Measurements from ENCODE around the gene FAM161A. TPM values are rescaled to one million over a fixed set of nuclear protein-coding genes. Genes with fewer than 3 reads are reported as not detected.
"Not testable (repeated sequence)": the region's sequence is repeated elsewhere in the genome, so short reads cannot be mapped to it uniquely, and the experiment has no call there.

Gene FAM161A
- total and polyA plus RNA-seq, 5 donors from 2014 or later, result 0.74 to 2.2 (median 1.8) TPM

DNA sequence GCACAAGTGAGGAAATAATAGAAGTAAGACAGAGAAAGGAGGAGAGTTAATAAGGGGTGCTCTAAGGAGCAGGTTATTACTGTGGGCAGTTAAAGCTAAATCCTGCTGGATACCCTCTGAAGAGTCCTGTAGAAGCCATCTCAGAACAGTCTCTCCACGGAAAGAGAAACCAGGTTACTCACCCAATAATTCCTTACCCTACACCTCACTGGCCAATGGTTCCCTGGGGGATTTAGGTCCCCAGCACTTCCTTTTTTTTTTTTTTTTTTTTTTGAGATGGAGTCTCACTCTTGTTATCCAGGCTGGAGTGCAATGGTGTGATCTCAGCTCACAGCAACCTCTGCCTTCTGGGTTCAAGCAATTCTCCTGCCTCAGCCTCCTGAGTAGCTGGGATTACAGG lies 43.7 kb downstream of the FAM161A start:
- not testable (repeated sequence) for H3K27ac ChIP-seq (ENCODE audit: insufficient read depth, low read length, poor library complexity, severe bottlenecking); H3K27ac Mint-ChIP-seq; H3K4me3 ChIP-seq (ENCODE audit: low read depth, low read length); H3K9me3 Mint-ChIP-seq; ATAC-seq (ENCODE audit: low read depth in 2 of 2); DNase-seq; H3K4me1 ChIP-seq (ENCODE audit: control insufficient read depth, insufficient read depth, low read length, poor library complexity, severe bottlenecking); H3K27me3 ChIP-seq (ENCODE audit: control insufficient read depth, insufficient read depth, low read length); H3K36me3 Mint-ChIP-seq; H3K36me3 ChIP-seq (ENCODE audit: control insufficient read depth, insufficient read depth, low read length); H3K4me3 Mint-ChIP-seq; H3K9me3 ChIP-seq (ENCODE audit: control insufficient read depth in 2 of 2, low read length in 2 of 2)
- H3K27me3 Mint-ChIP-seq, result peaks cover 10% of the 10 kb centered on the region
- peaks cover 4 to 13% (median 8%) of the 10 kb centered on the region in 4 donors for H3K4me1 Mint-ChIP-seq

DNA sequence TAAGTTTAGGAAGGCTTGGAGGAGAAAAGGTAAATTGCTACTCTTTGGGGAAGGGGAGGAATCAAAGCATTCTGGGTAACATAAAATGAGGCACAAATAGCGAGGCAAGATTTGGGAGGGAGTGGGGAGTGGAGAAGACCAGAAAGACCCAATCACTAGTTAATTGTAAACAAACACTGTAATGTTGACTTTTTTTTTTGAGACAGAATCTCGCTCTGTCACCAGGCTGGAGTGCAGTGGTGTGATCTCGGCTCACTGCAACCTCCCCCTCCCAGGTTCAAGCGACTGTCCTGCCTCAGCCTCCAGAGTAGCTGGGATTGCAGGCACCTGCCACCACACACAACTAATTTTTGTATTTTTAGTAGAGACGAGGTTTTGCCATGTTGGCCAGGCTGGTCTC lies 45.2 kb downstream of the FAM161A start:
- H3K4me3 ChIP-seq (ENCODE audit: low read depth, low read length); H3K27me3 ChIP-seq (ENCODE audit: control insufficient read depth, insufficient read depth, low read length); H3K36me3 ChIP-seq (ENCODE audit: control insufficient read depth, insufficient read depth, low read length); H3K4me3 Mint-ChIP-seq; DNase-seq; H3K9me3 Mint-ChIP-seq; H3K27ac Mint-ChIP-seq; H3K36me3 Mint-ChIP-seq; H3K9me3 ChIP-seq (ENCODE audit: control insufficient read depth in 2 of 2, low read length in 2 of 2); H3K27ac ChIP-seq (ENCODE audit: insufficient read depth, low read length, poor library complexity, severe bottlenecking); ATAC-seq (ENCODE audit: low read depth in 2 of 2); H3K4me1 ChIP-seq (ENCODE audit: control insufficient read depth, insufficient read depth, low read length, poor library complexity, severe bottlenecking): not testable (repeated sequence)
- H3K27me3 Mint-ChIP-seq, result peaks cover 13% of the 10 kb centered on the region
- peaks cover 4 to 13% (median 8%) of the 10 kb centered on the region in 4 donors for H3K4me1 Mint-ChIP-seq

DNA sequence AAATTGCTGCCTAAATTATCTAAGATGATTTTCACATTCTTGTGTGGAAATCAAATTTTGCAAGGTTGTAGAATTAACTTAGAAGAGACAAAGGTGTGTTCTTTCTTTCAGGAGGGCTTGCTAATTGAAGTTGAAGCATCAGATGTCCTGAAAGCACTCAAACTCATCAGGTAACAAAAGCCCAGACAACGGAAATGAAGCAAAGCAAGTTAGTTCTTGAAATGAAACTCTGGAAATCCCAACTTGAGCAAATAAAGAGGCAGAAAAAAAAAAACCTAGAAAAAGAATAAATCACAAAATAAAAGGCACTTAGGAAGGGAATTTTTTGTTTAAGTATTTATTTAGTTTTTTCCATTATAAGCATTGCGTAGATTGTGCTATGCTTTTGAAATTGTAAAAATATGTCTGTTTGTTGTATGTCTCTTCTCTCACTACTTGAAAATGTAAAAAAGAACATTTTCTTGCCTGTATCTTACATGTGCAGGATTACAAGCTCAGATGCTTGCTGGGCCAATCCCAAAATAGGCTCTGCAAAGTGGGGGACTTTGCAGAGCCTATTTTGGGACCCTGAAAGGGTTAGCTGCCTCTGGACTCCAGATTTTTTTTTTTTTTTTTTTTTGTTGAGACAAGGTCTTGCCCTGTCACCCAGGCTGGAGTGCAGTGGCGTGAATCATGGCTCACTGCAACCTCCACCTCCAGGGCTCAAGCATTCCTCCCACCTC lies 46.7 kb downstream of the FAM161A start:
- no peak overlapping the region for H3K4me3 Mint-ChIP-seq
- Histone ChIP-seq H3K36me3 (ENCODE audit: control insufficient read depth, insufficient read depth, low read length) (no peaks in the 10 kb centered on the region), H3K4me3 (ENCODE audit: low read depth, low read length) (no peak overlapping the region), H3K4me1 (ENCODE audit: control insufficient read depth, insufficient read depth, low read length, poor library complexity, severe bottlenecking) (no peaks in the 10 kb centered on the region), H3K27ac (ENCODE audit: insufficient read depth, low read length, poor library complexity, severe bottlenecking) (no peak overlapping the region), H3K9me3 (ENCODE audit: control insufficient read depth in 2 of 2, low read length in 2 of 2) (no peaks in the 10 kb centered on the region), H3K27me3 (ENCODE audit: control insufficient read depth, insufficient read depth, low read length) (no peaks in the 10 kb centered on the region)
- peak overlapping the region in 1 of 3 donors; percentile 13 for H3K27ac Mint-ChIP-seq
- no peak for ATAC-seq (ENCODE audit: low read depth in 2 of 2)
- DNase-seq, result peak in 1 of 3 donors; percentile 28
- H3K27me3 Mint-ChIP-seq, result peaks cover 13% of the 10 kb centered on the region
- H3K9me3 Mint-ChIP-seq, result peaks cover 0 to 2% (median 0%) of the 10 kb centered on the region in 7 donors
- peaks cover 4 to 13% (median 8%) of the 10 kb centered on the region in 4 donors for H3K4me1 Mint-ChIP-seq
- no peaks in the 10 kb centered on the region for H3K36me3 Mint-ChIP-seq

DNA sequence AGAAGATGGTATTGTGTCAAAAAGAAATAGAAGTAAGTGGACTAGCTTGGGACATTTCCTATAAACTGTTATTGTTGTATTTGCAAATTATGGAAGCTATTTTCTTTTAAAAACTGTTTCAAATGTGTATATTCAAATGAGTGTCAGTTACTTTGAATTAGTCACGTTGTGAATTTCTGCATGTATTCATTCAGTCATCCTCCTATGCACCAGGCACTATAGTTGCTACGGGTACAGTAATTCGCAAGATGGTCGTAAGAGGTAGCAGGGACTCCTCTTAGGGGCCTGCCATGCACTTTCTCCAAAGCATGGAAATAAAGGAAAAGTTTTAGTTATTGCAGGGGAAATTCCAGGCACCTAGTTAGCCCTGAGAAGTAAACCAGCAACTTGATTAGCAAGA lies 51.3 kb downstream of the FAM161A start:
- Histone ChIP-seq H3K27ac (ENCODE audit: insufficient read depth, low read length, poor library complexity, severe bottlenecking) (no peak overlapping the region), H3K4me1 (ENCODE audit: control insufficient read depth, insufficient read depth, low read length, poor library complexity, severe bottlenecking) (no peaks in the 10 kb centered on the region), H3K36me3 (ENCODE audit: control insufficient read depth, insufficient read depth, low read length) (no peaks in the 10 kb centered on the region), H3K9me3 (ENCODE audit: control insufficient read depth in 2 of 2, low read length in 2 of 2) (no peaks in the 10 kb centered on the region), H3K27me3 (ENCODE audit: control insufficient read depth, insufficient read depth, low read length) (no peaks in the 10 kb centered on the region), H3K4me3 (ENCODE audit: low read depth, low read length) (no peak overlapping the region)
- DNase-seq (no peak), ATAC-seq (ENCODE audit: low read depth in 2 of 2) (no peak)
- no peaks in the 10 kb centered on the region for H3K36me3 Mint-ChIP-seq
- H3K9me3 Mint-ChIP-seq, result peaks cover 0 to 2% (median 0%) of the 10 kb centered on the region in 7 donors
- H3K4me3 Mint-ChIP-seq, result no peak overlapping the region
- H3K27ac Mint-ChIP-seq, result no peak overlapping the region
- H3K27me3 Mint-ChIP-seq, result peaks cover 20% of the 10 kb centered on the region
- H3K4me1 Mint-ChIP-seq, result peaks cover 4 to 10% (median 5%) of the 10 kb centered on the region in 4 donors

DNA sequence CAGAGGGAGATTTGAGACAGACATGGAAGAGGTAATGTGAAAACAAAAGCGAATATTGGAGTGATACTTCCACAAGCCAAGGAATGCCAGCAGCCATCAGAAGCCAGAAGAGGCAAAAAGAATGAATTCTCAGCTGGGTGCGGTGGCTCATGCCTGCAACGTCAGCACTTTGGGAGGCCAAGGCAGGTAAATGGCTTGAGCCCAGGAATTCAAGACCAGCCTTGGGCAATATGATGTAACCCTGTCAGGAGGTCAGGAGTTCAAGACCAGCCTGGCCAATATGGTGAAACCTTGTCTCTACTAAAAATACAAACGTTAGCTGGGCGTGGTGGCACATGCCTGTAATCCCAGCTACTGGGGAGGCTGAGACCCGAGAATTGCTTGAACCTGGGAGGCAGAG lies 54.8 kb downstream of the FAM161A start:
- ATAC-seq (ENCODE audit: low read depth in 2 of 2) (no peak), DNase-seq (no peak)
- no peaks in the 10 kb centered on the region for H3K9me3 ChIP-seq (ENCODE audit: control insufficient read depth in 2 of 2, low read length in 2 of 2)
- H3K27me3 ChIP-seq (ENCODE audit: control insufficient read depth, insufficient read depth, low read length), result no peaks in the 10 kb centered on the region
- H3K4me3 ChIP-seq (ENCODE audit: low read depth, low read length), result no peak overlapping the region
- Mint-ChIP-seq H3K27ac (peak overlapping the region in 1 of 3 donors; percentile 56), H3K9me3 (peaks cover 0 to 2% (median 0%) of the 10 kb centered on the region in 7 donors), H3K4me1 (no peaks in the 10 kb centered on the region), H3K36me3 (no peaks in the 10 kb centered on the region), H3K4me3 (no peak overlapping the region), H3K27me3 (peaks cover 13% of the 10 kb centered on the region)
- H3K36me3 ChIP-seq (ENCODE audit: control insufficient read depth, insufficient read depth, low read length), result no peaks in the 10 kb centered on the region
- no peak overlapping the region for H3K27ac ChIP-seq (ENCODE audit: insufficient read depth, low read length, poor library complexity, severe bottlenecking)
- H3K4me1 ChIP-seq (ENCODE audit: control insufficient read depth, insufficient read depth, low read length, poor library complexity, severe bottlenecking), result no peaks in the 10 kb centered on the region

DNA sequence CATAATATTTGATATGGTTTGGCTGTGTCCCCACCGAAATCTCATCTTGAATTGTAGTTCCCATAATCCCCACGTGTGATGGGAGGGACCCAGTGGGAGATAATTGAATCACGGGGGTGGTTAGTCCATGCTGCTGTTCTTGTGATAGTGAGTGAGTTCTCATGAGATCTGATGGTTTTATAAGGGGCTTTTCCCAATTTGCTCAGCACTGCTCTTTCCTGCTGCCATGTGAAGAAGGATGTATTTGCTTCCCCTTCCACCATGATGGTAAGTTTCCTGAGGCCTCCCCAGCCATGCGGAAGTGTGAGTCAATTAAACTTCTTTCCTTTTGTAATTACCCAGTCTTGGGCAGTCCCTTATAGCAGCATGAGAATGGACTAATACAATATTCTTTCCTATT lies 56.4 kb downstream of the FAM161A start:
- H3K27me3 ChIP-seq (ENCODE audit: control insufficient read depth, insufficient read depth, low read length); H3K9me3 Mint-ChIP-seq; H3K36me3 ChIP-seq (ENCODE audit: control insufficient read depth, insufficient read depth, low read length); H3K4me3 ChIP-seq (ENCODE audit: low read depth, low read length); H3K27ac ChIP-seq (ENCODE audit: insufficient read depth, low read length, poor library complexity, severe bottlenecking); ATAC-seq (ENCODE audit: low read depth in 2 of 2); H3K9me3 ChIP-seq (ENCODE audit: control insufficient read depth in 2 of 2, low read length in 2 of 2); H3K4me3 Mint-ChIP-seq; H3K4me1 ChIP-seq (ENCODE audit: control insufficient read depth, insufficient read depth, low read length, poor library complexity, severe bottlenecking); H3K4me1 Mint-ChIP-seq; H3K36me3 Mint-ChIP-seq; DNase-seq: not testable (repeated sequence)
- Mint-ChIP-seq H3K27ac (peak overlapping the region in 1 of 3 donors; percentile 20), H3K27me3 (peaks cover 19% of the 10 kb centered on the region)

DNA sequence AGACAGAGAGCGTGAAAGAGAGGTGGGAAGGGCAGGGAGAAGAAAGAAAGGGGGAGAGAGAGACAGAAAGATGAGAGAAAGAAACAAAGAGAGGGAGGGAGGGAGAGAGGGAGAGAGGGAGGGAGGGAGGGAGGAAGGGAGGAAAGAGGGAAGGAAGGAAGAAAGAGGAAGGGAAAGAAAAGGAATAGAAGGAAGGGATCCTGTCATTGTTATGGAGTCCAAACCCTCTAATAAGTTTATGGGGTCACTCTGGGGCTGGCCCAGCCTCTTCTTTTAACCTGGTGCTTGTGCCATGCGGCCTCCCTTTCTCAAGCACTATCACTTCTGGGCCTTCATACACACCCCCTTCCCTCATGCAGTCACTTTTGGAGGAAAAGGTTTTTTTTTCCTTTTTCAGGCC lies 58.5 kb downstream of the FAM161A start:
- no peak overlapping the region for H3K4me3 ChIP-seq (ENCODE audit: low read depth, low read length)
- no peak overlapping the region for H3K27ac Mint-ChIP-seq
- no peak for DNase-seq
- H3K27me3 Mint-ChIP-seq, result peaks cover 23% of the 10 kb centered on the region
- no peaks in the 10 kb centered on the region for H3K36me3 ChIP-seq (ENCODE audit: control insufficient read depth, insufficient read depth, low read length)
- no peak overlapping the region for H3K27ac ChIP-seq (ENCODE audit: insufficient read depth, low read length, poor library complexity, severe bottlenecking)
- no peaks in the 10 kb centered on the region for H3K27me3 ChIP-seq (ENCODE audit: control insufficient read depth, insufficient read depth, low read length)
- H3K4me3 Mint-ChIP-seq, result no peak overlapping the region
- H3K36me3 Mint-ChIP-seq, result no peaks in the 10 kb centered on the region
- H3K9me3 ChIP-seq (ENCODE audit: control insufficient read depth in 2 of 2, low read length in 2 of 2), result no peaks in the 10 kb centered on the region
- H3K9me3 Mint-ChIP-seq, result peaks cover 0 to 3% (median 0%) of the 10 kb centered on the region in 7 donors
- ATAC-seq (ENCODE audit: low read depth in 2 of 2), result no peak
- H3K4me1 Mint-ChIP-seq, result peaks cover 0 to 7% (median 5%) of the 10 kb centered on the region in 4 donors
- no peaks in the 10 kb centered on the region for H3K4me1 ChIP-seq (ENCODE audit: control insufficient read depth, insufficient read depth, low read length, poor library complexity, severe bottlenecking)

DNA sequence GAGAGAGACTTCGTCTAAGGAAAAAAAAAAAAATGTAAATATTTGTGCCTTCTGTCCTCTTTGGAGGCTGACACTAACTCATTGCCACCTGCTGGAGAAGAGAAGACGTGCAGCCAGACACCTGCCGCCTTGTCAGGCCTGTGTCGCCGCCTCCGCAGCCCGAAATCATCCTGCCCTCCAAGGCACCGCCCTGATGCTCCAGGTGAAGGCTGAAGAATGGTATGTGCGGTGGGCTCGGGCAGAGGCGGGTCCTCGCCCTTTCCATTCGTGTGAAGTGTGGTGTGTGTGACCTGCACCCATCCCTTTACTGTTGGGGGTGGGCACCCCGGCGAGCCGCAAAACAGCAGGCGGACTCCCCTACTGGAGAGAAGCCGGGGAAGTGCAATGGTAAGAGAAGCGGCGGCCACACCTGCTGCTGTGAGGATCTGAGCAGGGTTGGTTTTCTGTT lies 60.4 kb downstream of the FAM161A start:
- Histone ChIP-seq H3K27me3 (ENCODE audit: control insufficient read depth, insufficient read depth, low read length) (peaks cover 3% of the 10 kb centered on the region), H3K9me3 (ENCODE audit: control insufficient read depth in 2 of 2, low read length in 2 of 2) (no peaks in the 10 kb centered on the region), H3K36me3 (ENCODE audit: control insufficient read depth, insufficient read depth, low read length) (no peaks in the 10 kb centered on the region), H3K4me3 (ENCODE audit: low read depth, low read length) (no peak overlapping the region), H3K4me1 (ENCODE audit: control insufficient read depth, insufficient read depth, low read length, poor library complexity, severe bottlenecking) (no peaks in the 10 kb centered on the region), H3K27ac (ENCODE audit: insufficient read depth, low read length, poor library complexity, severe bottlenecking) (no peak overlapping the region)
- DNase-seq (peak; percentile 48 to 78 (median 73)), ATAC-seq (ENCODE audit: low read depth in 2 of 2) (peak; percentile 90 to 95)
- Mint-ChIP-seq H3K9me3 (peaks cover 0 to 2% (median 0%) of the 10 kb centered on the region in 7 donors), H3K4me3 (peak overlapping the region; percentile 24 to 72 (median 64)), H3K27ac (peak overlapping the region in 2 of 3 donors; percentile 50 to 65), H3K4me1 (peaks cover 0 to 7% (median 5%) of the 10 kb centered on the region in 4 donors), H3K36me3 (no peaks in the 10 kb centered on the region), H3K27me3 (peaks cover 15% of the 10 kb centered on the region)
